ENCODE data around the gene XYLB.

XYLB gene

GRCh38 chr3:38457111-38458003, 110.8 kb downstream of the XYLB start:
- no peak for DNase-seq

- no peak for DNase-seq
Observed at GRCh38 chr3:38458796-38459498, 112.4 kb downstream of the XYLB start.

GRCh38 chr3:38459499-38460048, 113.0 kb downstream of the XYLB start:
- DNase-seq, result no peak

GRCh38 chr3:38460377-38461270, 114.0 kb downstream of the XYLB start:
- no peak for DNase-seq
